OCI-LY1 (cell line): ENCODE measurements around the gene RAB3D.

Experiments
- EZH2 ChIP-seq: fragments of 200-600 bp; sonication (generic), shearing (Covaris generic); IDR thresholded peaks from 2 replicates; pipeline ENCODE4 v1.8.0; 2017; ENCODE audit warnings: borderline replicate concordance, mixed run types, mild to moderate bottlenecking, antibody characterized with exemption, low read length, moderate library complexity, mixed read lengths
- TF ChIP-seq, protein P1 (sequence below): fragments of 200-600 bp; sonication (generic), shearing (Covaris generic); IDR thresholded peaks from 2 replicates; pipeline ENCODE4 v1.5.1; 2017; ENCODE audit warnings: mild to moderate bottlenecking, antibody characterized with exemption, low read length, moderate library complexity, mixed read lengths

DNA sequence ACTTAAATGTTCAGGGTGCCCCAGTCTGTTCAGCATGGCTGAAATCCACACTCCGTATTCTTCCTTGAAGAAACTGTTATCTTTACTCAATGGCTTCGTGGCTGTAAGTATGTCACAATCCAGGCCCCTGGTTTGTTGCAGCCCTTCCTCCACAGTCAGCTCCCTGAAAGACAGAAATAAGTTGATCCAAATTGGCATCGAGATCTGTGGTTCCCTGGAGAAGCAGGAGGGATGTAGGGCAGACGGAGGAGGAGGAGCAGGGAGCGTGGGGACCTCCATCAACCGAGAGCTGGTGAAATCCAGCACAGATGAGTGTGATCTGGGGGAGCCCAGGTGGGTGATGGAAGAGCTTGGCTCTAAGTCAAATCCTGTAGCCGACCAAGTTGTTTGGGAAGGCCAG, 43.2 kb downstream of the RAB3D start:
- TF ChIP-seq, protein P1, sequence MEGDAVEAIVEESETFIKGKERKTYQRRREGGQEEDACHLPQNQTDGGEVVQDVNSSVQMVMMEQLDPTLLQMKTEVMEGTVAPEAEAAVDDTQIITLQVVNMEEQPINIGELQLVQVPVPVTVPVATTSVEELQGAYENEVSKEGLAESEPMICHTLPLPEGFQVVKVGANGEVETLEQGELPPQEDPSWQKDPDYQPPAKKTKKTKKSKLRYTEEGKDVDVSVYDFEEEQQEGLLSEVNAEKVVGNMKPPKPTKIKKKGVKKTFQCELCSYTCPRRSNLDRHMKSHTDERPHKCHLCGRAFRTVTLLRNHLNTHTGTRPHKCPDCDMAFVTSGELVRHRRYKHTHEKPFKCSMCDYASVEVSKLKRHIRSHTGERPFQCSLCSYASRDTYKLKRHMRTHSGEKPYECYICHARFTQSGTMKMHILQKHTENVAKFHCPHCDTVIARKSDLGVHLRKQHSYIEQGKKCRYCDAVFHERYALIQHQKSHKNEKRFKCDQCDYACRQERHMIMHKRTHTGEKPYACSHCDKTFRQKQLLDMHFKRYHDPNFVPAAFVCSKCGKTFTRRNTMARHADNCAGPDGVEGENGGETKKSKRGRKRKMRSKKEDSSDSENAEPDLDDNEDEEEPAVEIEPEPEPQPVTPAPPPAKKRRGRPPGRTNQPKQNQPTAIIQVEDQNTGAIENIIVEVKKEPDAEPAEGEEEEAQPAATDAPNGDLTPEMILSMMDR, result no peak
- TF ChIP-seq EZH2, result no peak
